HG03575 (cell line): ENCODE measurements around the gene ZBTB7C.
"Not testable (repeated sequence)": the region's sequence is repeated elsewhere in the genome, so short reads cannot be mapped to it uniquely, and the experiment has no call there.

Experiments used
- ATAC-seq: cut with Tn5 transposase; IDR thresholded peaks from one replicate; pipeline ENCODE4 v1.9.1; 2021; ENCODE audit not compliant: unreplicated experiment, insufficient number of reproducible peaks, low FRiP score; ENCODE audit errors: extremely low read depth

ZBTB7C gene

GRCh38 chr18:48408727-48409590 is at the start of gene ZBTB7C:
ZBTB7C (minus strand) TSS chr18:48409383.
- ATAC-seq = no peak

GRCh38 chr18:48456838-48457237 is 47.7 kb upstream of the ZBTB7C start:
- no peak for ATAC-seq

GRCh38 chr18:48455555-48456478 is 46.6 kb upstream of the ZBTB7C start:
- ATAC-seq = no peak

DNA sequence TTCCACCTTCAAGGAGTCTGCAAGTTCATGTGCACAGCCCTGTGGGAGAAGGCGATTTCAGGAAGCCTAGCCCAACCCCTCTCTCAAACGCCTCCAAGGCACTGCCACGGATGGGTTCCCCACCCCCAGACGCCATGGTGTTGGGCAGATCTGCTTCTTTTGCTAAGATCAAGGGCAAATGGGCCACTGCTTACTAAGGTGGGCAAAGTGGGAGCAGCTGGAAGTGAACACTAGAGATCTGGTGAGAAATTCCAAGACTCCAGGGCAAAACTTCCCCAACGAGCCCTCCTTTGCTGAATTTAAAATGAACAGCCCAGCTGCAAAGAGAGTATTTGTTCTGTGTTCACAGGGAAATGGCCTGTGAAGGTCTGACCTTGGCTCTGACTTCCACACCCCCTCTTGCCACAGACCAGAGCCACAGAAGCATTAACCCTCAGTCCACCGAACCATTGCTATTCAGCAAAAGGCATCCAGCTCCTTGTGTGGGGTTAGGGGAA is 45.1 kb upstream of the ZBTB7C start:
- ATAC-seq = no peak

DNA sequence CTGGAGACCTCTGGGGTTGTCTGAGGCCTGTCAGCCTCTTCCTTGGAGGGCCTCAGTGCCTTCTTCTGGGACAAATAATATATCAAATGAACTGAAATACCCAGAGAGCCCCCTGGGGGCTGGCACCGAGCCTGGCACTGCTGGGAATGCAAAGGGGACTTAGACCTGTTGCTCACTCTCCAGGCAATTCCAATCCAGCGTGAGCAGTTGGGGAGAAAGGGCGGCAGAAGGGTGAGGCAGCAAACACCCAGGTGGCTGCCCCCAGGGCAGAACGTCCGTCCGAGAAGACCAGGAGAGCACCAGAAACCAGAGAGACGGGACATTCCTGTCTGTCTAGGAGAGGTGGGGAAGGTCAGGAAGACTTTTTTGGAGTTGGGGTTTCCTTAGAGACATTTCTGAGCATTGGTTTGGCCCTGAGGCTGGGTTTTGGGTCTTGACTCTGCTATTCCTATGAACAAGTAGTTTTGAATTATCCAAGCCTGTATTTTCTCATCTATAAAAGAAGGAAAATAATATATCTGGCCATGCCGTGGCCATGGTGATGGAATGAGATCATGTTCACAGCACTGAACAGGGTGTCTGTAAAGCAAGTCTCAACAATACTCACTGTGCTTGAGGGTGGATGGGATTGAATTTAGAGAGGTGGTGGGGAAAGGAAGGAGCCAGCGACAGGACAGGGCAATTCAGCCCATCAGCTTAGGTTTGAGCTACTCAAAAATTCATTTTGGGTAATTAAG is 44.3 kb upstream of the ZBTB7C start:
- ATAC-seq = no peak

GRCh38 chr18:48452861-48453323 is 43.7 kb upstream of the ZBTB7C start:
- ATAC-seq = no peak

GRCh38 chr18:48450685-48451084 is 41.5 kb upstream of the ZBTB7C start:
- no peak for ATAC-seq

- no peak for ATAC-seq
Measured at GRCh38 chr18:48446582-48447225, 37.5 kb upstream of the ZBTB7C start.

GRCh38 chr18:48445540-48445939 is 36.4 kb upstream of the ZBTB7C start:
- no peak for ATAC-seq

DNA sequence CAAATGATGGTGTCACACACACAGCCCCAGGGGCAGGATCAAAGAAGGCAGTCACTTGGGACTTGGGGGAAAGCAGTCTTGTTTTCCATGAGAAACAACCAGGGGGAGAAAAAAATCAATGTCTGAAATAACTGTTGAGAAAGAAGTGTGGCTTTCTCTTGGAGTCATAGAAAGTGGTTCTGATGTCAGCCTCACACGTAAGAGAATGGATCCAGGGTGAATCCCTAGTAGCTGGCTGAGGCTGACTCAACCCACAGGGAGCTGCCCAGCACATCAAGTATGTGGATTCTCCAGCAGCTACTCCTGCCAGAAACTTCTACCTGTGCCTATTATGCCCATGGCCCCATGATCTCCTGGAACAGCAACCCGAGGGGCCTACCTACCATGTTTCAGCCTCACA is 33.6 kb upstream of the ZBTB7C start:
- no peak for ATAC-seq

DNA sequence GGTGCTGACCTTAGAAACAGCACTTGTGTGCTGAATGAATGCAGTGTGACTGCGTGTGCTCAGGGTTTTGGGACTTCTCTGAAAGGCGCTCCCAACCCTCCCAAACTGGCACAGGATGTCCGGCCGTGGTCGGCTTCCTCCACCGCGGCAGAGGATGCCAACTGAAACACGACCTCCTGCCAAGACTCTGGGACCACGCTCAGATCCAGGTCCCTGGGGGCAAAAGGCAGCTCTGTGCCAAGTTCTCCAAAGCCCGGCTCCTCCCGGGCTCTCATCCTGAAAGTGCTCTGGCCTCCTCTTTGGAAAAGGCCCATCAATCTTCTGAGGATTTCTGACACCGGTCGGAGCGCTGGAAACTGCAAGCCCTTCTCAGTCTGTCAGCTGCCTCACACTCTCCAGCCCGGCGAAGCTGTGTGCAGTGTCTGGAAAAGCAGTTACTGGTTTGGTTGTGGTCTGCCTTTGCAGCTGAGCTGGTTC is 32.3 kb upstream of the ZBTB7C start:
- no peak for ATAC-seq

- no peak for ATAC-seq
Measured at GRCh38 chr18:48440924-48441323, 31.7 kb upstream of the ZBTB7C start.

GRCh38 chr18:48436907-48437306 is 27.7 kb upstream of the ZBTB7C start:
- no peak for ATAC-seq

DNA sequence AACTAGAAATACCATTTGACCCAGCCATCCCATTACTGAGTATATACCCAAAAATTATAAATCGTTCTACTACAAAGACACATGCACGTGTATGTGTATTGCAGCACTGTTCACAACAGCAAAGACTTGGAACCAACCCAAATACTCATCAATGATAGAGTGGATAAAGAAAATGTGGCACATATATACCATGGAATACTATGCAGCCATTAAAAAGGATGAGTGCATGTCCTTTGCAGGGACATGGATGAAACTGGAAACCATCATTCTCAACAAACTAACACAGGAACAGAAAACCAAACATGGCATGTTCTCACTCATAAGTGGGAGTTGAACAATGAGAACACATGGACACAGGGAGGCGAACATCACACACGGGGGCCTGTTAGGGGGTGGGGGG is 25.2 kb upstream of the ZBTB7C start:
- not testable (repeated sequence) for ATAC-seq

DNA sequence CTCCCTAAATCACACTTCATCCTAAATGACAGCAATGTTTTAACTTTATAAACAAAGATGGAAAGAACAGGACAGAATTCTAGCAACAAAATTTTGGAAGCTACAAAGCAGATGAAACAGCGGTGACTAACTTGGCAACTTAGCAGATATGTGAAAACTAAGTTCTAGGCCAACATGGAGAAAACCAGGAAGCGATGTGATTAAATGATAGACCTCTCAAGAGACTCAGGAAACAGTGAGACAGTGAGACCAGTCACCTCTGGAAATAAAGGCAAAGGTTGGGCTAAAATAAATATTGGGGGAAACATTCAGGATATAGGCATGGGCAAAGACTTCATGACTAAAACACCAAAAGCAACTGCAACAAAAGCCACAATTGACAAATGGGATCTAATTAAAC is 24.4 kb upstream of the ZBTB7C start:
- ATAC-seq = no peak

DNA sequence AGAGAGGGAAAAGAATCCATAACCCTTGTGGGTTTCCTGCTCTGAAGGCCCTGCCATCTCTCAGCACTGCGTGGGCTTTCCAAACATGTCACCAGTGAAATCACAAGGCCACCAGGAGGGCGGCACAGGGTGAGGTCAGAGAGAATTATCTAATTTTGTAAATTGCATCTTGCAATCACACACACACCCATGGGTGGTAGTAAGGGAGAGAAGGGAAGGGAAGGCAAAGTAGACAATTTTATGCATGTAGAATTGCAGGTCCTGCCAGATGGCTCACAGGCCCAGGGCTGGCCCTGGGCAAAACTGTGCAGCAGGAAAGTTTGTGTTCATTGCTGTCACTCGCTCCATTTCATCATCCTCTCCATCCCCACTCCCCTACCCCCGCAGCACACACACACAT is 21.0 kb upstream of the ZBTB7C start:
- no peak for ATAC-seq

DNA sequence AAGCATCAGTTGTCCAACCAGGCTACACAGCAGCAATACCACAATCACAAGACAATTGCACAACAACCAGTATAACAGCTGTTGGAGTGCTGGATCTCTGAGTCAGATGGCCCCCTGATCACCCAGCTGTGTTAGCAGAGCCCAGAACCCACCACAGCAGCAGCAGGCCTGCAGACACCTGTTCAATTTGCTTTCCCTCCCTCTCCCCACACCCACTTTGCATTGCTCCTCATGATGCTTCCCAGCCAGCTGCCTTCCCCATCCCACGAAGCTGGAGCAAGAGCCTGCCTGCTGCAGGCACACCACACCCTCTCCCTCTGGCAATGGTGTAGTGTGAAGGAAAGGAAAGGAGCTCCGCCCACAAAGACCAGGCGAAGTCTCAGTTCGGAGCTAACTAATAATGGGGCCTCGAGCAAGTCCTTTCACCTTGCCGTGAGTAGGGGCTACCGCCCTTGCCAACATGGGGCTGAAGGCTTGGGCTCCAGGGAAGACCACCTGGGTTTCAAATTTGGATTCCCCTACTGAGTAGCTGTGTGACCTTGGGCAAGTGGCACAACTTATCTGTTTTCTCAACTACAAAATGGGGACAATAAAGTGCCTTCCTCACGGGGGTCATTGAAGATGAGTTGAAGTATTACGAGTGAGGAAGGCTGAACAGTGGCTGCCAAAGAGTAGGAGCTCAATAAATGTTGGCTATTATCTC is 19.4 kb upstream of the ZBTB7C start:
- ATAC-seq = no peak

GRCh38 chr18:48422947-48423378 is 13.8 kb upstream of the ZBTB7C start:
- ATAC-seq = no peak
